Loucy (cell line): Measurements from ENCODE around the gene TFB1M.

Source experiments
- H2AFZ ChIP-seq: fragments of 200-600 bp; sonication (generic); 2 replicates; pipeline ENCODE4 v1.6.0; 2016; ENCODE audit warnings: antibody characterized with exemption, mild to moderate bottlenecking, low read length, moderate library complexity
- H3F3A ChIP-seq: fragments of 200-600 bp; 2 replicates; pipeline ENCODE4 v1.6.0; 2016; ENCODE audit warnings: antibody characterized with exemption, low read depth, mild to moderate bottlenecking
- H3K27me3 ChIP-seq: fragments of 200-600 bp; sonication (generic); 2 replicates; pipeline ENCODE4 v1.6.1; 2014; ENCODE audit warnings: low read length, mild to moderate bottlenecking; ENCODE audit not compliant: insufficient read depth, poor library complexity, severe bottlenecking
- H3K36me3 ChIP-seq: fragments of 200-600 bp; sonication (generic); 2 replicates; pipeline ENCODE4 v1.6.1; 2016; ENCODE audit warnings: low read length; ENCODE audit not compliant: insufficient read depth
- H3K4me1 ChIP-seq: fragments of 200-600 bp; sonication (generic); 2 replicates; pipeline ENCODE4 v1.5.1; 2014; ENCODE audit warnings: low read length, mild to moderate bottlenecking; ENCODE audit not compliant: insufficient read depth, poor library complexity, severe bottlenecking
- H3K4me2 ChIP-seq: fragments of 200-600 bp; sonication (generic); 2 replicates; pipeline ENCODE4 v1.6.0; 2014; ENCODE audit warnings: antibody characterized with exemption, low read length, low read depth, mild to moderate bottlenecking; ENCODE audit not compliant: poor library complexity, severe bottlenecking
- H3K4me3 ChIP-seq: fragments of 200-600 bp; sonication (generic); 2 replicates; pipeline ENCODE4 v1.5.1; 2014; ENCODE audit warnings: low read length, mild to moderate bottlenecking, mixed read lengths; ENCODE audit not compliant: poor library complexity, severe bottlenecking
- H3K79me2 ChIP-seq: fragments of 200-600 bp; sonication (generic); 2 replicates; pipeline ENCODE4 v1.6.1; 2014; ENCODE audit warnings: low read length; ENCODE audit not compliant: insufficient read depth
- H3K9ac ChIP-seq: fragments of 200-600 bp; sonication (generic); 2 replicates; pipeline ENCODE4 v1.6.0; 2014; ENCODE audit warnings: mild to moderate bottlenecking, low read depth, low read length, moderate library complexity; ENCODE audit not compliant: poor library complexity, severe bottlenecking
- H3K9me2 ChIP-seq: fragments of 200-600 bp; sonication (generic); replicated peaks from 2 replicates; pipeline ENCODE4 v1.6.1; 2016; ENCODE audit warnings: low read depth, low read length, mixed read lengths
- H3K9me3 ChIP-seq: fragments of 200-600 bp; sonication (generic); 2 replicates; pipeline ENCODE4 v1.6.1; 2014; ENCODE audit warnings: mild to moderate bottlenecking, antibody characterized with exemption, low read length, low read depth; ENCODE audit not compliant: insufficient read depth
- H4K20me1 ChIP-seq: fragments of 200-600 bp; sonication (generic); 2 replicates; pipeline ENCODE4 v1.6.0; 2014; ENCODE audit warnings: antibody characterized with exemption, low read length, mild to moderate bottlenecking; ENCODE audit not compliant: insufficient read depth, poor library complexity, severe bottlenecking
- EZH2phosphoT487 ChIP-seq: fragments of 200-600 bp; IDR thresholded peaks from 2 replicates; pipeline ENCODE4 v1.6.1; 2018; ENCODE audit warnings: antibody characterized with exemption, mild to moderate bottlenecking, moderate library complexity, borderline replicate concordance
- TF ChIP-seq, protein P1 (sequence below): fragments of 200-600 bp; sonication (generic); conservative IDR thresholded peaks from 2 replicates; pipeline ENCODE4 v1.5.1; 2014; ENCODE audit warnings: mild to moderate bottlenecking, antibody characterized with exemption, low read length

Gene TFB1M

DNA sequence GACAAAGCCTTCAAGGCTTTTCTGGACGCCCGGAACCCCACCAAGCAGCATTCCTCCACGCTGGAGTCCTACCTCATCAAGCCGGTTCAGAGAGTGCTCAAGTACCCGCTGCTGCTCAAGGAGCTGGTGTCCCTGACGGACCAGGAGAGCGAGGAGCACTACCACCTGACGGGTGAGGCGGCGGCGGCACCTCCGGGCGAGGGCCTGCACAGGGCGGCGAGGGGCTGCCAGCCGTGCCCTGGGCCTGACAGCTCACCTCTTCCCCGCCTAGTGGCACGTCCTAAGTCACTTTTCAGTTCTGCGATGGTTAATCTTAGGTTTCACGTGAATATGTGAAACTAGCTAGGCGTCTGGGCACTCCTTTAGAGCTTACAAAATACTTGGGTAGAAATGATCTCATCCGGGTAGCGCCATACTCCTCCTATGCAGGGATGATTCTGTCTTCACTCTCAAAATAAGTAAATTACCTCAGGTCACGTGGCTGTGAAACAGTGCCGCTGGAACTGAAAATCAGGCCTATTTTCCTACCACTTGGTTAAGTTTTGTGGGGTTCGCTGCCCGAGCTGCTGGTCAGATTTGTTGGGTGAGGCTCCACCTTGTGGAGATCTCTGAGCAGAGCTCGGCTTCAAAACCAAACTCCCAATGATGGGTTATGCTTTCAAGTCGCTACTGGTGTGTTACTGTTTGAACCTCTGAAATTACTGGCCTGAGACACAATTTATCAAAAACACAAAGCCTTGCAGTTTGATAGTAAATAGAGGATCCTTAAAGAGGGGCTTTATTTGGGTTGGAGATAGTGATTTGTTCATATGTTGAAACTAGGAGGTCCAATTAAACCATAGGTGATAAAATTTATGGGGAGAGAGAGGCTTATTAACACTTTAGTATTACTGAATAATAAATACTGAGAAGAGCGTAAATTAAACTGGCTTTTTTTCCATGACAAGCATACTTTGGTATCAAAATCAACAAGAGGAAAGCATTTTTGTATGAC, 66.0 kb downstream of the TFB1M start:
- no peak overlapping the region for H3K9ac ChIP-seq
- H3K9me3 ChIP-seq: no peaks in the 10 kb centered on the region
- no peaks in the 10 kb centered on the region for H4K20me1 ChIP-seq
- no peaks in the 10 kb centered on the region for H3F3A ChIP-seq
- peaks cover 14% of the 10 kb centered on the region; the same call in 1 of the 2 replicates for H3K36me3 ChIP-seq
- H3K4me2 ChIP-seq: no peak overlapping the region
- H2AFZ ChIP-seq: no peak overlapping the region
- no peaks in the 10 kb centered on the region for H3K9me2 ChIP-seq
- no peaks in the 10 kb centered on the region for H3K79me2 ChIP-seq
- no peaks in the 10 kb centered on the region for H3K4me1 ChIP-seq
- no peak for TF ChIP-seq EZH2phosphoT487
- TF ChIP-seq, protein P1, sequence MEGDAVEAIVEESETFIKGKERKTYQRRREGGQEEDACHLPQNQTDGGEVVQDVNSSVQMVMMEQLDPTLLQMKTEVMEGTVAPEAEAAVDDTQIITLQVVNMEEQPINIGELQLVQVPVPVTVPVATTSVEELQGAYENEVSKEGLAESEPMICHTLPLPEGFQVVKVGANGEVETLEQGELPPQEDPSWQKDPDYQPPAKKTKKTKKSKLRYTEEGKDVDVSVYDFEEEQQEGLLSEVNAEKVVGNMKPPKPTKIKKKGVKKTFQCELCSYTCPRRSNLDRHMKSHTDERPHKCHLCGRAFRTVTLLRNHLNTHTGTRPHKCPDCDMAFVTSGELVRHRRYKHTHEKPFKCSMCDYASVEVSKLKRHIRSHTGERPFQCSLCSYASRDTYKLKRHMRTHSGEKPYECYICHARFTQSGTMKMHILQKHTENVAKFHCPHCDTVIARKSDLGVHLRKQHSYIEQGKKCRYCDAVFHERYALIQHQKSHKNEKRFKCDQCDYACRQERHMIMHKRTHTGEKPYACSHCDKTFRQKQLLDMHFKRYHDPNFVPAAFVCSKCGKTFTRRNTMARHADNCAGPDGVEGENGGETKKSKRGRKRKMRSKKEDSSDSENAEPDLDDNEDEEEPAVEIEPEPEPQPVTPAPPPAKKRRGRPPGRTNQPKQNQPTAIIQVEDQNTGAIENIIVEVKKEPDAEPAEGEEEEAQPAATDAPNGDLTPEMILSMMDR: peak; percentile 66
- H3K4me3 ChIP-seq: no peak overlapping the region
- H3K27me3 ChIP-seq: no peaks in the 10 kb centered on the region

DNA sequence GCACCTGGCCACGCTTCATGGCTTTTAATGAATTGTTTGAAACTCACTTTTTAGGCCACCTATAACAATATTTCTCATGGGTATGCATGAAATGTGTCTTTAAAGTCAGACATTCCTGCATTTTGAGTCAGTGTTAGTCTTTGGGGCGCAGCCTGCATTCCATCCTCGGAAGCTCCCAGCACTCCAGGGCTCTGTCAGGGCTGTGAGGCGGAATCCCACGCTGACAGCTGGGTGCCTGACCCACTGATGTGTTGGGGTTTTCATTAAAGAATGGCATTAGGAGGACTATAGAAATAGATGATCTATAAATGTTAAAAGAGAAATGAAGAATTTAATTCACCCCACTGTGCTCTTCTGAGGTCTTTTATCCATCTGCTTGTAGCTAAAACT, 66.7 kb downstream of the TFB1M start:
- H3K4me2 ChIP-seq: no peak overlapping the region
- H3K4me3 ChIP-seq: no peak overlapping the region
- no peak overlapping the region for H2AFZ ChIP-seq
- peaks cover 12% of the 10 kb centered on the region; the same call in 1 of the 2 replicates for H3K36me3 ChIP-seq
- H3K27me3 ChIP-seq: no peaks in the 10 kb centered on the region
- no peak overlapping the region for H3K9ac ChIP-seq
- H3K79me2 ChIP-seq: no peaks in the 10 kb centered on the region
- H3K4me1 ChIP-seq: no peaks in the 10 kb centered on the region
- H3K9me3 ChIP-seq: no peaks in the 10 kb centered on the region
- H4K20me1 ChIP-seq: no peaks in the 10 kb centered on the region
- TF ChIP-seq, protein P1: no peak
- no peak for TF ChIP-seq EZH2phosphoT487
- no peaks in the 10 kb centered on the region for H3K9me2 ChIP-seq
- H3F3A ChIP-seq: no peaks in the 10 kb centered on the region

DNA sequence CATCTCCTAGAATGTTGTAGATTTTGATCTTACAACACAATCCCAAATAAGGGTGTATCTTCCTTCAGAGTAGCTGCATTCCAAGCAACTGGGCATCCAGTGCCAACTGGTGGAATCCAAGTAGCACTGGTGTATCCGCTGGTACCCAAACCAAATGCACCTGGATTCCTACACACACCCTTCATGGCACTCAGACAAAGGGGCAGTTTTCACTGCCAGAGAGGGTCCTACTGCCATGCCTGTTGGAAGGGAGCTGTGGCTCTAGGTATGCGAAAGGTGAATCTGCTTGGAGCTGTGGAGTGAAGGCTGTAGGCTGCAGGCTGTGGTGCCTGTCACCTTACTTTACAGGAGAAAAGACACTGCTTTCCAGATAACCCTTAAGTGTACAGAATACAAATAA, 67.5 kb downstream of the TFB1M start:
- H3F3A ChIP-seq: no peaks in the 10 kb centered on the region
- peaks cover 12% of the 10 kb centered on the region; the same call in 1 of the 2 replicates for H3K36me3 ChIP-seq
- H3K27me3 ChIP-seq: no peaks in the 10 kb centered on the region
- H3K9me3 ChIP-seq: no peaks in the 10 kb centered on the region
- no peaks in the 10 kb centered on the region for H3K79me2 ChIP-seq
- no peak overlapping the region for H3K9ac ChIP-seq
- H2AFZ ChIP-seq: no peak overlapping the region
- no peaks in the 10 kb centered on the region for H3K4me1 ChIP-seq
- no peak overlapping the region for H3K4me3 ChIP-seq
- H4K20me1 ChIP-seq: no peaks in the 10 kb centered on the region
- no peak overlapping the region for H3K4me2 ChIP-seq
- no peaks in the 10 kb centered on the region for H3K9me2 ChIP-seq
- TF ChIP-seq, protein P1: no peak
- no peak for TF ChIP-seq EZH2phosphoT487
